H1 (cell line): ENCODE results near the gene PNRC2. TPM values are rescaled to one million over a fixed set of nuclear protein-coding genes. Genes with fewer than 3 reads are reported as not detected.

Experiments
- BRCA1 ChIP-seq: IDR thresholded peaks from 2 replicates; pipeline ENCODE4 v1.6.1; 2012; ENCODE audit warnings: low read depth, low read length, improper control_type of control experiment
- CTBP2 ChIP-seq: IDR thresholded peaks from 2 replicates; pipeline ENCODE4 v1.7.0; 2011; ENCODE audit warnings: borderline replicate concordance, mild to moderate bottlenecking, moderate library complexity, mixed read lengths, low read length; ENCODE audit not compliant: insufficient read depth, insufficient read length
- polyA plus RNA-seq, 7 experiments: library from polyadenylated mRNA; depleted of rRNA in 3 of 7; stranded (reverse) in 5 of 7; unstranded in 2 of 7; fragments of >200 nt in 5 of 7; fragments of 200-250 nt in 2 of 7; gene quantifications; 1 replicate in 5 of 7; 2 replicates in 1 of 7; 4 replicates in 1 of 7; pipeline versions ENCODE4 v1.2.1 to v1.2.3, GENCODE V29; 2011 to 2013; ENCODE audit warnings: missing spikeins in 2 of 7, mixed read lengths in 2 of 7
- total RNA-seq: library from RNA; stranded (reverse); fragmentation: NEBNext Ultra II Directional; extraction: Animal tissue kit (Norgen Biotek cat#: 25700); gene quantifications from 2 replicates; pipeline ENCODE4 v1.2.1, GENCODE V29; 2021

PNRC2 gene
- total and polyA plus RNA-seq, 2 of the 8 experiments (the other 6 are each of a cell fraction or from before 2014, with no cell fraction given): 57.5 to 147 TPM

- no peak for TF ChIP-seq BRCA1
- TF ChIP-seq CTBP2: no peak
These were observed 44.7 kb upstream of the PNRC2 start (continued) for GRCh38 chr1:23914921-23915320.
